ENCODE data around the gene MISP. TPM values are rescaled to one million over a fixed set of nuclear protein-coding genes. Genes with fewer than 3 reads are reported as not detected.

Gene MISP
- total RNA-seq, 1 donor from 2014 or later, result 1.5 TPM

GRCh38 chr19:800360-801029 lies 49.6 kb downstream of the MISP start:
- Mint-ChIP-seq H3K4me1 (peaks cover 49% of the 10 kb centered on the region), H3K36me3 (peaks cover 9% of the 10 kb centered on the region), H3K27me3 (ENCODE audit: low read depth) (no peaks in the 10 kb centered on the region), H3K27ac (peak overlapping the region; percentile 99), H3K9me3 (no peaks in the 10 kb centered on the region), H3K4me3 (peak overlapping the region; percentile 85)
- no peak for TF ChIP-seq CTCF (IDR thresholded peaks at IDR 0.05; ENCODE audit: unreplicated experiment)
- DNase-seq (ENCODE audit: low spot score in 2 of 2, unreplicated experiment in 2 of 2), result no peak

- TF ChIP-seq CTCF (IDR thresholded peaks at IDR 0.05; ENCODE audit: unreplicated experiment), result no peak
- peak overlapping the region; percentile 91 for H3K27ac Mint-ChIP-seq
- H3K27me3 Mint-ChIP-seq (ENCODE audit: low read depth), result no peaks in the 10 kb centered on the region
- peaks cover 9% of the 10 kb centered on the region for H3K36me3 Mint-ChIP-seq
- DNase-seq (ENCODE audit: low spot score in 2 of 2, unreplicated experiment in 2 of 2), result no peak
- peaks cover 49% of the 10 kb centered on the region for H3K4me1 Mint-ChIP-seq
- no peaks in the 10 kb centered on the region for H3K9me3 Mint-ChIP-seq
- peak overlapping the region; percentile 51 for H3K4me3 Mint-ChIP-seq
Observed at GRCh38 chr19:801030-801860, 50.3 kb downstream of the MISP start.

GRCh38 chr19:801861-802497 lies 51.1 kb downstream of the MISP start:
- DNase-seq (ENCODE audit: low spot score in 2 of 2, unreplicated experiment in 2 of 2), result no peak
- H3K4me1 Mint-ChIP-seq, result peaks cover 46% of the 10 kb centered on the region
- peak overlapping the region; percentile 91 for H3K27ac Mint-ChIP-seq
- H3K27me3 Mint-ChIP-seq (ENCODE audit: low read depth), result no peaks in the 10 kb centered on the region
- H3K36me3 Mint-ChIP-seq, result peaks cover 9% of the 10 kb centered on the region
- peak overlapping the region; percentile 53 for H3K4me3 Mint-ChIP-seq
- TF ChIP-seq CTCF (IDR thresholded peaks at IDR 0.05; ENCODE audit: unreplicated experiment), result no peak
- no peaks in the 10 kb centered on the region for H3K9me3 Mint-ChIP-seq

- Mint-ChIP-seq H3K4me1 (peaks cover 52% of the 10 kb centered on the region), H3K4me3 (peak overlapping the region; percentile 53), H3K27me3 (ENCODE audit: low read depth) (no peaks in the 10 kb centered on the region), H3K27ac (peak overlapping the region; percentile 91), H3K36me3 (peaks cover 15% of the 10 kb centered on the region), H3K9me3 (no peaks in the 10 kb centered on the region)
- no peak for DNase-seq (ENCODE audit: low spot score in 2 of 2, unreplicated experiment in 2 of 2)
- TF ChIP-seq CTCF (IDR thresholded peaks at IDR 0.05; ENCODE audit: unreplicated experiment), result no peak
Observed at GRCh38 chr19:802498-803098, 51.7 kb downstream of the MISP start.

- peaks cover 53% of the 10 kb centered on the region for H3K4me1 Mint-ChIP-seq
- peaks cover 20% of the 10 kb centered on the region for H3K36me3 Mint-ChIP-seq
- peak overlapping the region; percentile 91 for H3K27ac Mint-ChIP-seq
- no peak for TF ChIP-seq CTCF (IDR thresholded peaks at IDR 0.05; ENCODE audit: unreplicated experiment)
- no peak for DNase-seq (ENCODE audit: low spot score in 2 of 2, unreplicated experiment in 2 of 2)
- H3K4me3 Mint-ChIP-seq, result peak overlapping the region; percentile 13
- no peaks in the 10 kb centered on the region for H3K9me3 Mint-ChIP-seq
- H3K27me3 Mint-ChIP-seq (ENCODE audit: low read depth), result no peaks in the 10 kb centered on the region
Observed at GRCh38 chr19:803099-803561, 52.2 kb downstream of the MISP start.

Data from mesothelial cell of epicardium (in vitro differentiated cells).